Testis (tissue), 3 donors: Measurements from ENCODE around the gene COTL1. TPM values are rescaled to one million over a fixed set of nuclear protein-coding genes. Genes with fewer than 3 reads are reported as not detected.
"Not testable (repeated sequence)": the region's sequence is repeated elsewhere in the genome, so short reads cannot be mapped to it uniquely, and the experiment has no call there.

ENCODE experiments used
- DNase-seq: peaks from one replicate; pipeline ENCODE4 v3.0.0-alpha.2; 2019
- H3K27ac ChIP-seq, 2 donors: fragments of 200-600 bp; sonication (generic); one replicate each; pipeline ENCODE4 v1.5.1; 2019
- H3K27me3 ChIP-seq: fragments of 200-600 bp; sonication (generic); one replicate; pipeline ENCODE4 v1.5.1; 2019
- H3K36me3 ChIP-seq: fragments of 200-600 bp; sonication (generic); one replicate; pipeline ENCODE4 v1.5.1; 2017; ENCODE audit warnings: low read depth; ENCODE audit errors: missing control alignments
- H3K4me1 ChIP-seq: fragments of 200-600 bp; sonication (generic); one replicate; pipeline ENCODE4 v1.5.1; 2019
- H3K4me3 ChIP-seq, 2 donors: fragments of 200-600 bp; sonication (generic); one replicate each; pipeline ENCODE4 v1.5.1; 2017 to 2019
- H3K9me3 ChIP-seq: fragments of 200-600 bp; sonication (generic); one replicate; pipeline ENCODE4 v1.5.1; 2017
- CTCF ChIP-seq, 3 experiments: fragments of 450-650 bp in 2 of 3; fragments of 200-600 bp in 1 of 3; sonication (generic) in 1 of 3; IDR thresholded peaks; one replicate each; pipeline ENCODE4 v1.5.1; 2016 to 2019; ENCODE audit warnings: antibody characterized with exemption in 3 of 3, mild to moderate bottlenecking in 2 of 3, moderate library complexity in 1 of 3
- POLR2A ChIP-seq: fragments of 450-650 bp; IDR thresholded peaks from one replicate; pipeline ENCODE4 v1.6.1; 2017; ENCODE audit warnings: antibody characterized with exemption, mild to moderate bottlenecking, moderate library complexity
- WGBS, 2 donors: methylation state at CpG; one replicate each; pipeline ENCODE4 v1.1.5; 2018; 5-methylcytosine and 5-hydroxymethylcytosine counted together
- intact Hi-C: fragments of 100-400 bp; cut with DNase I; formaldehyde crosslinking; loops from one replicate; pipeline ENCODE4 v1.15.1; 2023; ENCODE audit warnings: low total_unique reads
- polyA plus RNA-seq: library from polyadenylated mRNA; stranded (reverse); fragments of 350-450 nt; fragmentation: Illumina TruSeq; extraction: RNeasy Lipid Tissue Mini Kit (QIAGEN cat#74804); gene quantifications from one replicate; pipeline ENCODE4 v1.2.3, GENCODE V29; 2014; ENCODE audit warnings: low read depth, low replicate concordance; ENCODE audit not compliant: insufficient read depth
- total RNA-seq, 2 donors: library from RNA; depleted of rRNA; stranded (reverse); fragments of >200 nt; gene quantifications; one replicate each; pipeline ENCODE4 v1.2.3, GENCODE V29; 2016

The COTL1 gene
- total and polyA plus RNA-seq, 3 donors from 2014 or later, result 56.9 to 124 (median 61.9) TPM

DNA sequence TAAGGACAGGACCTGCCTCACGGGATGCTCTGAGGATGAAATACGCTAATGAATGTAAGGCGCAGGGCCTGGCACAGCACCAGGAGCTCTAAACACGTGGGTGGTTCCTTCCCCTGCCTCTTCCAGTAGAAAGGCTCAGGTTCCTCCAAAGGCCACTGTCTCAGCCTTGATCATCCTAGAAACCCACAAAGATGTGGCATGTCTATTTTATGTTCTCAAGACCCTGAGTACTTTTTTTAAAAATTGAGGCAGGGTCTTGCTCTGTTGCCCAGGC, 96.4 kb downstream of the COTL1 start:
- WGBS, 2 donors, result 52 to 64% methylated on average over 4 of the region's 4 CpGs
- Histone ChIP-seq H3K9me3 (no peaks in the 10 kb centered on the region), H3K4me1 (peaks cover 1% of the 10 kb centered on the region), H3K27ac (no peak overlapping the region), H3K36me3 (no peaks in the 10 kb centered on the region), H3K4me3 (no peak overlapping the region), H3K27me3 (no peaks in the 10 kb centered on the region)
- TF ChIP-seq CTCF (IDR thresholded peaks at IDR 0.05), result no peak
- no peak for TF ChIP-seq POLR2A
- no peak for DNase-seq
- intact Hi-C loops, result no loop called here

GRCh38 chr16:84520725-84521496, 97.0 kb downstream of the COTL1 start:
- WGBS, 2 donors, result 75 to 81% methylated on average over 17 of the region's 17 CpGs
- Histone ChIP-seq H3K27ac (no peak overlapping the region), H3K27me3 (no peaks in the 10 kb centered on the region), H3K4me3 (no peak overlapping the region), H3K36me3 (no peaks in the 10 kb centered on the region), H3K4me1 (no peaks in the 10 kb centered on the region), H3K9me3 (no peaks in the 10 kb centered on the region)
- no peak for DNase-seq
- intact Hi-C loops, result no loop called here
- TF ChIP-seq CTCF (IDR thresholded peaks at IDR 0.05), result no peak

DNA sequence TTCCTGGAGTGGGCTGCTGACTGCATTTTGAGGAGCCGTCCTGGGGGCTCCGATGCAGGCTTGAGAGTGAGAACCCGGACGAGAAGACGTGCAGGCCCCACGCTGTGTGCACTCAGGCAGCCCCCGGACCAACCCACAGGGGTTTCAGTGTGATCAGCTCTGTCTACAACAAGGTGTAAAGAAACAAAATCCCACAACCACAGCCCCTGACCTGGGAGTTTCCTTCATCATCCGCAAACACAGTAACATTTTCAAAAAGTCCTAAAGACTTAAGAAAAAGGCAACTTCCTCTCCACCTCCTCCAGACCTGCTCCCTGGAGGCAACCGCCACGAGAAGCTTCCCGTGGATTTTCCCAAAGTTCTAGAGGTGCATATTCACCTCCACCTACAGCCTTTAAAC, 98.0 kb downstream of the COTL1 start:
- WGBS, 2 donors, result 74 to 76% methylated on average over 7 to 11 of the region's 11 CpGs

GRCh38 chr16:84518804-84519341, 99.0 kb downstream of the COTL1 start:
- WGBS, 2 donors, result 81 to 91% methylated on average over 17 of the region's 17 CpGs
- H3K4me1 ChIP-seq, result no peaks in the 10 kb centered on the region
- intact Hi-C loops, result no loop called here

More for the DNA sequence above, 98.0 kb downstream of the COTL1 start:
- Histone ChIP-seq H3K9me3 (no peaks in the 10 kb centered on the region), H3K36me3 (no peaks in the 10 kb centered on the region), H3K27me3 (no peaks in the 10 kb centered on the region), H3K4me3 (no peak overlapping the region), H3K27ac (no peak overlapping the region), H3K4me1 (no peaks in the 10 kb centered on the region)
- intact Hi-C loops, result no loop called here
- DNase-seq, result no peak
- no peak for TF ChIP-seq POLR2A
- no peak for TF ChIP-seq CTCF (IDR thresholded peaks at IDR 0.05)

DNA sequence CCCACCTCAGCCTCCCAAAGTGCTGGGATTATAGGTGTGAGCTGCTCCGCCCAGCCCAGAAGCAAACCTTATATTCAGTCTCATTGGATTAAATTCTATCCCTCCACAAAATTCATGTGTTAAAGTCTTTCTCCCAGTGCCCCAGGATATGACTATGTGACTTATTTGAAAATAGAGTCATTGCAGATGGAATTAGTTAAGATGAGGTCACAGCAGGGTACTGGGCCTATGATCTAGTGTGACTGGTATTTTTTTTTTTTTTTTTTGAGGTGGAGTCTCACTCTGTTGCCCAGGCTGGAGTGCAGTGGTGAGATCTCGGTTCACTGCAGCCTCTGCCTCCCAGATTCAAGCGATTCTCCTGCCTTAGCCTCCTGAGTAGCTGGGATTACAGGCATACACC, 99.7 kb downstream of the COTL1 start:
- intact Hi-C loops, DNase-seq, H3K9me3 ChIP-seq, H3K36me3 ChIP-seq, H3K4me1 ChIP-seq, H3K27me3 ChIP-seq, H3K27ac ChIP-seq, H3K4me3 ChIP-seq: not testable (repeated sequence)
- WGBS, 2 donors, result 96 to 100% methylated on average over 3 of the region's 3 CpGs

More at GRCh38 chr16:84518804-84519341, 99.0 kb downstream of the COTL1 start:
- Histone ChIP-seq H3K36me3 (no peaks in the 10 kb centered on the region), H3K27me3 (no peaks in the 10 kb centered on the region), H3K9me3 (no peaks in the 10 kb centered on the region), H3K27ac (no peak overlapping the region), H3K4me3 (no peak overlapping the region)
- TF ChIP-seq POLR2A (no peak), CTCF (IDR thresholded peaks at IDR 0.05) (no peak)
- no peak for DNase-seq
